ENCODE data around the gene FAM171A1.

DNA sequence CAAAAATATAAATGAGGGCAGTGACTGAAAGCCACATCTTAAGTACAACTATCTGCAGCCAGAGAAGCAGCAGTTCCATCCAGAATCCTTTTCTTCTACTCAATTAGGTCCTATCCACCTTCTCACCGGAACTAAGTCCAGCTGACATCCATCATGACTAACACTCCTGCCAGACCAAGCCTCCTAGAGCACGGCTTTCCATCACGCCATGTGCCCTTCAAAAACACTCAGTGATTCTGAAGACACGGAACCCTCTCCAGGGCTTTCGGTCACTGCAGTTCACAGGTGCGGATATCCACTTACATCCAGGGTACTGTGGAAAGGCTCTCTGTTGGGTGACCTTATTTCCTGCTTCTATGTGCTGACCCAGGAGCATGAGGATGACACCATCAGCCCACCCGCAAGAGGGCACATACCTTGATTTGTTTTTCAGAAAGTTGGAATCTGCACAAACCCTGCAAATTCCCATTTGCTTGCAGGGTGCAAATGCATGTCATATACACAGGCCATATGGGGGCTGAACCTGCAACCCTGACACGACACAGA is 64.3 kb downstream of the FAM171A1 start:
- TF ChIP-seq, protein P1, sequence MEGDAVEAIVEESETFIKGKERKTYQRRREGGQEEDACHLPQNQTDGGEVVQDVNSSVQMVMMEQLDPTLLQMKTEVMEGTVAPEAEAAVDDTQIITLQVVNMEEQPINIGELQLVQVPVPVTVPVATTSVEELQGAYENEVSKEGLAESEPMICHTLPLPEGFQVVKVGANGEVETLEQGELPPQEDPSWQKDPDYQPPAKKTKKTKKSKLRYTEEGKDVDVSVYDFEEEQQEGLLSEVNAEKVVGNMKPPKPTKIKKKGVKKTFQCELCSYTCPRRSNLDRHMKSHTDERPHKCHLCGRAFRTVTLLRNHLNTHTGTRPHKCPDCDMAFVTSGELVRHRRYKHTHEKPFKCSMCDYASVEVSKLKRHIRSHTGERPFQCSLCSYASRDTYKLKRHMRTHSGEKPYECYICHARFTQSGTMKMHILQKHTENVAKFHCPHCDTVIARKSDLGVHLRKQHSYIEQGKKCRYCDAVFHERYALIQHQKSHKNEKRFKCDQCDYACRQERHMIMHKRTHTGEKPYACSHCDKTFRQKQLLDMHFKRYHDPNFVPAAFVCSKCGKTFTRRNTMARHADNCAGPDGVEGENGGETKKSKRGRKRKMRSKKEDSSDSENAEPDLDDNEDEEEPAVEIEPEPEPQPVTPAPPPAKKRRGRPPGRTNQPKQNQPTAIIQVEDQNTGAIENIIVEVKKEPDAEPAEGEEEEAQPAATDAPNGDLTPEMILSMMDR (IDR thresholded peaks at IDR 0.05; ENCODE audit: extremely low read depth in 1 of 2, insufficient read depth in 1 of 2, low read depth in 1 of 2, low read length in 2 of 2): no peak
- TF ChIP-seq EZH2 (IDR thresholded peaks at IDR 0.05; ENCODE audit: borderline replicate concordance, low read depth, low read length, severe bottlenecking): no peak
- no peak for TF ChIP-seq POLR2A (IDR thresholded peaks at IDR 0.05; ENCODE audit: low read depth, low read length)

Data from endothelial cell of umbilical vein (primary cell).